ENCODE data around the gene KCNJ2.

KCNJ2 gene

GRCh38 chr17:70159980-70160379, 9.4 kb upstream of the KCNJ2 start:
- no peak for DNase-seq (ENCODE audit: low read depth in 2 of 2)

DNA sequence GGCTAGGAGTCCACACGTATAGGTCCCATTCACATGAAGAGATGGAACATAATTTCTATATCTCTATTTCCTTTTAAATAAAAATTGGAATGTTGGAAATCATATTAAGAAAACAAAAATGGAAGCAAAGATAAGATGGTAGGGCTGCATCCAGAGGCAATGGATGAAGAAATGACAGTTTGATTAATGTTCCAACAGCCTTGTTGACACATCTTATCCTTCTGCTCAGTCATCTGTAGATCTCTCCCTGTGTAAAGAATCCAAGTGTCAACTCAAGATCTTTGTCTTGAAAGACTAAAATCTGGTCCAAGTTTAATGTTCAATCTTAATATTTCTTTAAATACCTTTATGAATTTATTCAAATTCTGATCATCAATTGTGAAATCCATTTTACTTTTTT, 7.8 kb upstream of the KCNJ2 start:
- DNase-seq (ENCODE audit: low read depth in 2 of 2): no peak

DNA sequence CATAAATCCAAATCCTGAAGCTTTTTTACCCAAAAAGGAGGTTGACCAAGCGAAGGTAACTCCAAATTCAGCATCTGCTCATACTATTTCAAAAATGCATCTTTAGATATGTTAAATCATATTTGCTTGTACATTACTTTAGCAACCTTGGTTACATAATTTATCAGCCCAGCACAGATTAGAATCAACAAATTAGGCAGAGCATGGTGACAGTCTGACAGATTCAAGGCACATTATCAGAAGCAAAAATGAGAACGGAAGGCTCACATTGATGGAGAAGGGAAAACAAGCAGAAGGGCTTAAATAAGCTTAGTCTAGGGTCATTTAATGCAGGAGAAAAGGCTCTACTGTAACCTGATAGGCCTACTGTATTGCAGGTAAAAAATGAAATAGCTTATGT, 3.9 kb upstream of the KCNJ2 start:
- DNase-seq (ENCODE audit: low read depth in 2 of 2): no peak

DNA sequence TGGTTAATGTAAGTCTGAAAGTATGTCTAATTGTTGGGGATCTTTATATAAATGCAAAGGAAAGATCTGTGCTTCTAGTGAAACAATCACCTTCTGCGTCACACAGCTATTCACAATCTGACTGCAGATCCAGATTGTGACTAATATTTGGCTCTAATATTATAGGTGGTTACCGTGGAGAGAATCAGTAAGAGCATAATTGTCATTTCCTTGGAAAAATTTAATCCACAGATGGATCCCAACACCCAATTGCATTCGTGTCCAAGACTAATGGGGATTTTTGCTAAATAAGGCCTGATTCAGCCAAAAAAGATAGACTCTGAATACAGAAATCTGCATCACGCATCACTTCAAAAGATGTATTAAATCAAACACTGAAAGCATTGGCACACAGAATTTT, 2.7 kb upstream of the KCNJ2 start:
- DNase-seq (ENCODE audit: low read depth in 2 of 2): no peak

DNA sequence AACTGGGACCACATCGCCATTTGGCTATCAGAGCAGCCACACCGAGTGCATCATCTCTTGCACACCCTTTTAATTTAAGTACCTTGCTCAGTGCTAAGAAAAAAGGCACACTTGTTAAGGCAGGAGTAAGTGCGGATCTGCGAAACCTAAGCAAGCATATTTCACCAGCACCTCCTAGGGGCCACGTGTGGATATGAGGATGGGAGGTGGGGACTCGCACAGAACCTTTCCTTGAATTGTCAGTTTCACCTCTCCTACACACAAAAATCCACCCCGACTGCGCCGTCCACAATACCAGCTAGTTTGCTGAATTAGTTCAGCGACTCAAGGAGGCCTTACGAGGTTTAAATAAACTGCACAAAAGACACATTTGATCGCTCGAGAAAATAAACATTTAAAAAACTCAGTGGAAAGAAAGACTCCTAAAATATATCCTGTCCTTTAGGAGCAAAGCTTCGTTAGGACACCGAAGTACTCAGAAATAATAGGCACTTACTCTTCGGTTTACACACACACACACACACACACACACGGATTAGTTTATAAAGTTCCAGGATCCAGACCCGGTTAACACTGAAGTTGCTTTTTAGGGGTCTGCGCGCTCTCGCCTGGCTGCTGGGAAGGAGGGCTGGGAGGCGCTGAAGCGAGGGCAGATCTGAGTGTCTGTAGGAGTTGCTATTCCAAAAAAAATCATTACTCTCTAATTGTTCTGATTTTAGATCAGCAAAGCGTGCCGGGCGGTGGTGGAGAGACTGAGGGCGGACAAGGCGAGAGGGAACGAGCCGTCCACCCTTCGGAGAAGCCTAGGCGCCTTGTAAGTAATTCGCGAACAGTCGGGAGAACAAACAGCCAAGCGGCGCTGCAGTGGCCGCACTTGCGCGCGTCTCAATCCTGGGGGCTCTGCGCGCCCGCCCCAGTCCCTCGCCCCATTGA, 1.0 kb upstream of the KCNJ2 start:
- DNase-seq (ENCODE audit: low read depth in 2 of 2): no peak

DNA sequence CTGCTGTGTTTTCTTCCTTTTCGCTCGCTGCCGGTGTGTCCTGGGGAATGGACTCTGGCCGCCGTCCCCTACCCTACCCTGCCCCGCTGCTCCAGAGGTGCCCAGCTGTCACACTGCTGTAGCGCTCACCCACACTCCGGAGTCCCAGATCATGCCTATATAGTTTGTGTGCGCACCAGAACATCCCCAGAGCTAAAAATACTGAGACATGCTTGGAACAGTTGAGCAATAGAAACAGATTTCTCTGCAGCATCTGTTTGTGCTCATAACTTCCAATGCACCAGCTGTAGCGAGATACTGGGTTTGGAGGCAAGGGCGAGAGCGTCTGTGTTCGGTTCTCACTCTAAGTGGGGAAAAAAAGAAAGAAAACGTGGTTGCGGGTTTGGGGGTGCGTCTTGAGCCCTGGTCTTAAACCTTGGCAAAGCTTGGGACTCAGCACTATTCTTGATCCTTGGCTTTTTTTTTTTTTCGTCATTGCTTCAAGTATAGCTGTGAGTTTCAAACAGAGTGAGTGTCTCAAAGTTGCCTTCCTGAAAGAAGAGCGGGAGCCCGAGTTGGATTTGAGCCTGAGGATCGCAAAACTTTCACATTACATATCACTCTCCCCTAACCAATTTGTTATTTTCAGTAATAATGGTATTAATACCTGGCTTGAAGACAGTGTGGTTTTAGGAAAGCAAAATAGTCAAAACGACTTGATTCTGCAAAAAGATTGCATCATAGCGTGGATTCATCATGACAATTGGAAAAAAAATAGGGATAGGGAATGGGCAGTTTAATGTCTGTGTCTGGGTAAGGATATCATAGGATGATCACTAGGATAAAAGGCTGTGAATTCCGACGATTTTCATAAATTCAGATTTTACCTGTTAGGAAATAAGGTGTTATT, 621 bp downstream of the KCNJ2 start:
- DNase-seq (ENCODE audit: low read depth in 2 of 2): no peak

DNA sequence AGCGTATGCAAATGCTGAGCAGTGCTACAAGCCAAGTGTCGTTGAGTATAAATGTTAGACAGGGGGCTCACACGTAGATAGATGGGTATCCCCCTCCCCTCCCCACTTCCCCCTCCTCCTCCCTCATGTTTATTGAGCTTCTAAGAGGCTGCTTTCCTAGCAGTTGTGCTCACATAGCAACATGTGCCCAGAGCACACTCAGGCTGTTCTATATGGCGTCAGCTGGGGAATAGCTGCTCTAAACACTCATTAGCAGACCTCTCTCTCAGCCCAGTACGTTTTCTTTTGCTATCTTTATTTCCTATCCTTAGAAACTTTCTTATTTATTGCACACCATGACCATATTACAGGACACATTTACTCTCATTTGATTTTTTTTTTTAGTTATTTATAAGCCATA, 1.8 kb downstream of the KCNJ2 start:
- no peak for DNase-seq (ENCODE audit: low read depth in 2 of 2)

DNA sequence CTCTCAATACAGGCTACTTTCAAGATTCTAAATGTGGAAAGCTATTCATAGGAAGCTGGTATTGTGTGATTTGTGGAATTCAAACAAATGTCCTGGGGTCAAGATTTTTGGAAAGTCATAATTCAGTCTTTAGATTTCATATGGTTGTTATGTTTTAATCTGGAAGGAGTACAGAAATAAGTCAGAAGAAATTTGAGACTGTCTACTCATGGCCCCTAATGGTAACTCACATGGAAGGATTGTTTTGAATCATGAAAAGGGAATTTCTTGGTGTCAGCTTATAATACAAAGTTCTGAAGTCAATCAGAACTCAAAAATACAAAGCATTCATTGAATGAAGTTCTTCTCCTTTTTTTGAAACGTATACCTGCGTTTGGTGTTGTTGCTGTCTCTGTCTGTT, 3.1 kb downstream of the KCNJ2 start:
- DNase-seq (ENCODE audit: low read depth in 2 of 2): no peak

- DNase-seq (ENCODE audit: low read depth in 2 of 2): no peak
Measured at GRCh38 chr17:70172923-70173322, 3.6 kb downstream of the KCNJ2 start.

- DNase-seq (ENCODE audit: low read depth in 2 of 2): no peak
Measured at GRCh38 chr17:70173681-70174080, 4.3 kb downstream of the KCNJ2 start.

GRCh38 chr17:70181376-70181775, 12.0 kb downstream of the KCNJ2 start:
- DNase-seq (ENCODE audit: low read depth in 2 of 2): no peak

DNA sequence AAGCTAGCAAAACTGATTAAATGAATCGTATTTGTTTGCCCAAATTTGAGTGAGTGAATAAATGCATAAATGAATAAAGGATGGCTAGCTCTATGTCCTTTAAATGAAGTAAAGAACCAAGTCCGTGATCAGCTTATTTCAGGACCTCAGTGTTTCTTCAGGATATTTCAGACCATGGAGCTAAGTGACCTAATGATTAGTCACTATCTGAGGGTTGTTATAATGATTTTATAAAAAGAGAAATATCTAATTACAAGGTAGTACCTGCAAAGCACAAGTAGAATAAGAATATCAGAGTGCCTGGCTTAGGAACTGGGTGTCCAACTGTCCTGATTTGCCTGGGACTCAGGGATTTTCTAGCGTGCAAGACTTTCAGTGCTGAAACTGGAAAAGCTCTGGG, 12.5 kb downstream of the KCNJ2 start:
- no peak for DNase-seq (ENCODE audit: low read depth in 2 of 2)

DNA sequence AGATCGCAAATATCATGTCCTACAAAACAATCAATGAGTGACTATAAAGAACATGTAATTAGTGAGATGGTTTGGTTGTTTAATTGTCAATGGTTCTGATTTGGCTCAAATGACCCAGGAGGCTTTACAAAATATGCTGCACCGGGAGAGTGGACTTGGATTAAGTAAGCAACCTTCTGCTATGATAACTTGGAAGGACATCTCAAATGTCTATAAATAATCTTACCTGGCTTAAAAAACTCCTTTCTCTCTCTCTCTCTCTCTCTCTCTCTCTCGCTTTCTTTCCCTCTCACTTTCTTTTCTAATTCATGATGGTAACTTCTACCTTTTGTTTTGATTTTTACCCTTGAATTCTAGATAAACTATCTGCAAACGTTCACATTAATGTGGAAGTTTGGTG, 14.2 kb downstream of the KCNJ2 start:
- DNase-seq (ENCODE audit: low read depth in 2 of 2): no peak

- DNase-seq (ENCODE audit: low read depth in 2 of 2): no peak
Measured at GRCh38 chr17:70184207-70184606, 14.9 kb downstream of the KCNJ2 start.

DNA sequence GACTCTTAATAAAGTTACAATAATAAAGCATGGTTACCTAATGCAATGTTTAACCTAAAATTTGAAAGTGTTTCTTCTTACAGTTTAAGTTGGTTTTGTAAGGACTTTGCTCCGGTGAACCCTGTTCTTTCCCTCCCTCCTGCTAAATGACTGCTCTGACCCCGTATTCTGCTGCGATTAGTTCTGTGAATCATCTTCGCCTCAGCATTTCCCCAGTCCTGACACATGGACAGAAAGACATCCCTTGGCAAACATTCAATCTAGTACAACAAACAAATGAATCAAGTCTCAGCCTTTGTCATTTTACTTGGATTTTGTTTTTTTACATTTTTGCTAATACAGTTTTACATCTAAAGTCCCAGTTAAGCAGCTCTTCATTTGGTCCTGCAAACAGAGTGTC, 15.4 kb downstream of the KCNJ2 start:
- no peak for DNase-seq (ENCODE audit: low read depth in 2 of 2)

DNA sequence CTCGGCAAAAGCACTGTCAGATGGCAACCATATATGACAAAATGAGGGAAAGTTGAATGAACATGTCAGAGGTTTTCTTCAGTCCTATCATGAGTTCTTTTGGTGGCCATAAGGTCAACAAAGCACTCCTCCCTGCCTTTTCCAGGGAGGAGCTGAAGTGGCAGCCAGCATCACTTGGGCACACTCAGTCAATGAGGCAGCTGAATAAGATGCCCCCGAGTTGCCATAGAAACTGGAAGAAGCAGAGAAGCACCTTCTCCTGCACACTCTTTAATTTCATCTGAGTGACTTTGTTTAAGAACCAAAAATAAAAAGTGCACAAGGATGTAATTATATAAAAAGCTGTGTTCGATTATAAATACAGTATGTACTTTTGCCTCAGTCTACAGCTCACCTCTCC, 16.0 kb downstream of the KCNJ2 start:
- DNase-seq (ENCODE audit: low read depth in 2 of 2): no peak

DNA sequence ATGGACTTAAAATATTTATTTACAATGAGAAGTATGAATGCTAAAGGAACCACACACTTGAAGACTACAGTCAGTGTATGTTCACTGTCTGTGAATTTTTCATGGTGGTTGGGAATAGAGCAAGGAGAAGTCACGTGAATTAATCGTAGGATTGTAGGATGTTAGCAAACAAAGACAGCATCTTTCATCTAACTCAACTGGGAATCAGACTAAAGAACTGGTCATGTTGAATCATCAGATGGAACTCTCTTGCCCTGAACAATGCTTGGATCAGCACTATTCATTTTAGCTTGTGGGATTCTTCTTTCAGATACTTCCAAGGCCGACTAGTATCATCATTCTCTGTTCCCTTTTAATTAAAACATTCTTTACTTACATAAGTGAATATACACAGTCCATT, 18.1 kb downstream of the KCNJ2 start:
- no peak for DNase-seq (ENCODE audit: low read depth in 2 of 2)

DNA sequence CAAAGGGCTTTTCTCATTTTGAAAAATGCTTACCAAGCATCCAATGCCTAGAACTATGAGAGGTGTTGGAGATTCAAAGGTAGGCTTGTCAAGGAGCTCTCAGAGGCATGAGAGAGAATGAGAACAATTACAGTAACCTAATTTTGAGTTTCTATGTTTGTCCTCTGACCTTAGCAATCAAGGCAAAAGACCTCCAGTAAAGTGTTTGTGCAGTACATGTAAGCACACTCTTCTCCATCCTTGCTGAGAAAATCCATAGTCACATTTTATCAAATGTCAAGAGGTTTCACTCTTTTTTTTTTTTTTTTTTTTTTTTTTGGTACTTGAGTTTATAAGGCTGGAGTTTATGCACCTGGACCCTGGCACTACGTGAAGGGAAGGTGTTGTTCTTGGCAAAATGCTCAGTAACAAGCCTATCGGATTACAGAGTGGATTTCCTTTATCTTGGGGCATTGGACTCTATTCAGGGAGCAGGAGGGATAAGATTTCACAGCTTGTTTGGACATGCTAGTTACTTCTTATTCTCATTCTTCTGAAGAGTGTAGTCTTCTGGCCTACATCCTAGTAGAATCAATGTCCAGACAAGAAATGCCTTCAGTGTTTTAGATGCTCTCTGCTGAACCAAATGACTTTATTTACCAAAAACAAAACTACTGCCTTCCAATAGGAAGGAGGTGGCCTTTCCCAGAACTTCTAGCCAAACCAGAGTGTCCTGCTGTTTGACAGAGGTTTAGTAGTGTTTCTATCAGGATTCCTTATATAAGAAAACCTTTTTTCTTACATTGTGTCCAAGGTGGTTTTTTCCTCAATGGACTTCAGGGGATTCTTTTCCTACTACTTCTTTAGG, 21.9 kb downstream of the KCNJ2 start:
- no peak for DNase-seq (ENCODE audit: low read depth in 2 of 2)

DNA sequence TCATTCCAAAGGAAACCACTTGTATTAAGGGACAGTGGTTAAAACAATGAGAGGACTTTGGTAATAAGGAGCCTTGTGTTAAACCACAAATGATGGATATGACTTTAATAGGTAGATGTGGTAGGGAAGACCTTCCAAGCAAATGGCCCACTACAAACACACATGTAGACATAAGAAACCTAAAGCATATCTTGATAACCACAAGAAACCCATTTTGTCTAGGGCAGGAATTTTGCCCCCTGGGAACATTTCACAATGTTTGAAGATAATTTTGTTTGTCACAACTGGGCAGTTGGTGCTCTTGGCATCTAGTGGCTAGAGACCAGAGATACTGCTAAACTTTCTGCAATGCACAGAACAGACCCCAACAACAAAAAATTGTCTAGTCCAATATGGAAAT, 25.8 kb downstream of the KCNJ2 start:
- no peak for DNase-seq (ENCODE audit: low read depth in 2 of 2)

GRCh38 chr17:70201872-70202419, 32.6 kb downstream of the KCNJ2 start:
- no peak for DNase-seq (ENCODE audit: low read depth in 2 of 2)

DNA sequence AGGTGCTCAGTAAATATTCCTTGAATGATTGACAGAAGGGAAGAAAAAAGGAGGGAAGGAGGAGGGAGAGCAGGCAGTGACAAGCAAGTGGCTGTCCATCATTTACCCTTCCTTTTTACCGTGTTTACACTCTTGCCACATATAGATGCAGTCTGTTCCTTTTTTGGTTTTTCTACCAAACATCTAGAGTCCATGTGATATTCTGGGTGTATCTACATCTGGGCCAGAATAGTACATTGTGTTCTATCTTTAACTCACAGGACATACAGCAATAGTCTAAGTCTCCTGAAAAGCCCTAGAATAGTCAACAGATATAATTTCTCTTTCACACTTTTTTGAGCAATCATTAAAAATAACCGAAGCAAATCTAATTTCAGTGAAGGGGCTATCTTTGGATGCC, 33.5 kb downstream of the KCNJ2 start:
- no peak for DNase-seq (ENCODE audit: low read depth in 2 of 2)

- no peak for DNase-seq (ENCODE audit: low read depth in 2 of 2)
Measured at GRCh38 chr17:70204431-70204830, 35.1 kb downstream of the KCNJ2 start.

Data from stimulated activated CD8-positive, alpha-beta memory T cell treated with anti-CD3 and anti-CD28 coated beads, Interleukin-15, amount 100 ng/mL, for 48 hours (primary cell).